ENCODE data around the gene PSKH1. TPM values are rescaled to one million over a fixed set of nuclear protein-coding genes. Genes with fewer than 3 reads are reported as not detected.
"Not testable (repeated sequence)": the region's sequence is repeated elsewhere in the genome, so short reads cannot be mapped to it uniquely, and the experiment has no call there.

PSKH1 gene
- total and polyA plus RNA-seq, 5 experiments from 2014 or later = 20.8 to 34.5 (median 26.6) TPM

DNA sequence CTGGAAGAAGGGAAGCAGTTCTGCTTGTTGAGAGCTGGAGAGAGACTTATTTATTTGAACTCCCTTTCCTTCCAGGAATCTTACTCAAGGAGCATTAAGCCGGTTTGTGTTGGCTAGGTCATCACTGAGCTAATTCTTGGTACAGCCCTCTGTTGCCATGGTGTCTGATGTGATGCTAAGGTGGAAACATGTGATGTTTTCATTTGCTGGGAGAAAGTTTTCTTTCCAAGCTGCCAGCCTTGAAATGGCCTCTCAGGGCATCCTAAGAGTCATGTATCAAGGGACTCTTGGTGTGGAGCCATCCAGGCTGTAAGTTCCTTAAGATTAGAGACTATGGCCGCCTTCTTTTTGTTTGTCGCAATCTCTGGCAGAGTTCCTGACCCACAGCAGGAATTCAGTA, 4.2 kb downstream of the PSKH1 start:
- POLR2A ChIA-PET = interaction anchor here (0.7 to 1.4 kb wide), 4 partner anchors 14 to 39 kb away, joined by 3 to 4 read pairs (median 3); partner anchors contain the start of genes EDC4 and PSMB10
- H3K4me3 Mint-ChIP-seq = peak overlapping the region in 3 of 10 donors; percentile 9 to 49 (median 45)
- DNase-seq = no peak
- peaks cover 0 to 18% (median 0%) of the 10 kb centered on the region in 3 donors for H3K36me3 Mint-ChIP-seq
- H3K27ac Mint-ChIP-seq = peak overlapping the region in 3 of 10 donors; percentile 25 to 75 (median 64)
- H3K9me3 Mint-ChIP-seq = no peaks in the 10 kb centered on the region
- H3K4me1 Mint-ChIP-seq = peaks cover 22 to 67% (median 47%) of the 10 kb centered on the region in 4 donors
- H3K27me3 Mint-ChIP-seq = no peaks in the 10 kb centered on the region
- no peak for ATAC-seq

DNA sequence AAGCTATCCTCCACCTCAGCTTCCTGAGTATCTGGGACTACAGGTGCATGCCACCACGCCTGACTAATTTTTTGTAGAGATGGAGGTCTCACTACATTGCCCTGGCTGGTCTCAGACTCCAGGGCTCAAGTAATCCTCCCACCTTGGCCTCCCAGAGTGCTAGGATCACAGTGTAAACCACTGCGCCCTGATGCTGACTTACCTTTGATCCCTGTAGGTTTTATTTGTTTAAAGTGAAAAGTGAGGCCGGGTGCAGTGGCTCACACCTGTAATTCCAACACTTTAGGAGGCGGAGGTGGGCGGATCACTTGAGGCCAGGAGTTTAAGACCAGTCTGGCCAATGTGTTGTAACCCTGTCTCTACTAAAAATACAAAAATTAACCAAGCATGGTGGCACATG, 8.7 kb downstream of the PSKH1 start:
- Mint-ChIP-seq H3K27me3 (no peaks in the 10 kb centered on the region), H3K9me3 (no peaks in the 10 kb centered on the region), H3K27ac (peak overlapping the region in 1 of 10 donors; percentile 38), H3K4me3 (no peak overlapping the region), H3K36me3 (peaks cover 0 to 36% (median 0%) of the 10 kb centered on the region in 3 donors), H3K4me1 (peaks cover 16 to 33% (median 23%) of the 10 kb centered on the region in 4 donors)
- ATAC-seq (no peak), DNase-seq (no peak)
- POLR2A ChIA-PET = interaction anchor here (0.7 kb wide), 1 partner anchor 34 kb away, joined by 3 read pairs; no protein-coding TSS in a partner anchor

DNA sequence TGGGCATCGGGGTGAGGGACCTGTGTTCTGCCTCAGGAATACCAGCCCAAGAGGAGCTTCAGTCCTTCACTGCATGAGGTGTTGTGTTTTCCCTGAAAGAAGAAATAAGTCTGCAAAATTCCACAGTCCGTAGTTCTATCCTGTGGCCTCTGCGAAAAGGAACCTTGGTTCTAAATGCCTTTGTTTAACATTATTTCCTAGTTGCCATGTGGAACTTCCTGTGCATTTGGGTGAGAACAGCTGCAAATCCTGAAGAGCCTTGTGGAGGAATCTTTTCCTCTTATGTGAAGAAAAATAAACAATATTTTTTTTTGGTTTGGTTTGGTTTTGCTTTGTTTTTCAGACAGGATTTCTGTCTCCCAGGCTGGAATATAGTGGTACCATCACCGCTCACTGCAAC, 9.8 kb downstream of the PSKH1 start:
- no peak for ATAC-seq
- POLR2A ChIA-PET = interaction anchor here (0.6 to 1.4 kb wide), 2 partner anchors 32 to 730 kb away, joined by 3 to 8 read pairs; no protein-coding TSS in a partner anchor
- H3K27ac Mint-ChIP-seq = peak overlapping the region in 4 of 10 donors; percentile 47 to 67 (median 54)

DNA sequence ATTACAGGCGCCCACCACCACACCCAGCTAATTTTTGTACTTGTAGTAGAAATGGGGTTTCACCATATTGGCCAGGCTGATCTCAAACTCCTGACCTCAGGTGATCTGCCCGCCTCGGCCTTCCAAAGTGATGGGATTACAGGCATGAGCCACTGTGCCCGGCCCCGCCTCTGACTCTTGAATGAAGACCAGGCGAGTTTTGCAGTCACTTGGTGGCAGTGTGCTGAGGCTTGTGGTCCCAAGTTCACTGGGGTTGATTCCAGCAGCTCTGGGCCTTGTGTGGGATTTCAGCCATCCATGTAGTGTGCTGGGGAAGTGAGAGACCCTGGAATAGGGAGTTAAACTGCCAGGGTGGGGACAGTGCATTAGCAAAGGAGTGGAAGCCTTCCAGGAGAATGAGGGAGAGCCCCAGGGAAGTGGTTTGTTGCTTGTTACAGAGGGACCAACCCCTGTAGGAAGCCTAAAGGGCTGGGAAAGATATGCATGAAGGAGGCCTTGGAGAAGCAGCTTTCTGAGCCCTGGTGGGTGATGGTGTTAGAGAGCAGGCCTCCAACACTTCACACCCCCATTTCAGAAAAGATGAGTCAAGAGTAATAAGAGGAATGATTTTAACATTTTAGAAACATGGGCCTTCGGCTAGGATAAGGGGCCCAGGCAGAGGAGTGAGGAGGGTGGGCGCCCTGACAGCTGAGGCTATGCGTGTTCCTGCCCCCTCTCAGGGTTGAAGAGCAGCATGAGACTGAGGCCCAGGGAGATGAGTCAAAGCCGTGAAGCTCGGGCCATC, 14.5 kb downstream of the PSKH1 start:
- DNase-seq (no peak), ATAC-seq (no peak)
- H3K4me3 Mint-ChIP-seq = no peak overlapping the region
- no peaks in the 10 kb centered on the region for H3K9me3 Mint-ChIP-seq
- peak overlapping the region in 7 of 10 donors; percentile 6 to 90 (median 69) for H3K27ac Mint-ChIP-seq
- no peaks in the 10 kb centered on the region for H3K27me3 Mint-ChIP-seq
- peaks cover 8 to 21% (median 11%) of the 10 kb centered on the region in 4 donors for H3K4me1 Mint-ChIP-seq
- peaks cover 0 to 33% (median 0%) of the 10 kb centered on the region in 3 donors for H3K36me3 Mint-ChIP-seq
- POLR2A ChIA-PET = interaction anchor here (1.1 kb wide), 1 partner anchor 15 kb away, joined by 3 read pairs; the partner anchor contains the start of gene PSKH1

More for the DNA sequence above, 9.8 kb downstream of the PSKH1 start:
- no peak for DNase-seq
- Mint-ChIP-seq H3K27me3 (no peaks in the 10 kb centered on the region), H3K4me3 (no peak overlapping the region), H3K4me1 (peaks cover 10 to 25% (median 16%) of the 10 kb centered on the region in 4 donors), H3K36me3 (peaks cover 0 to 35% (median 0%) of the 10 kb centered on the region in 3 donors), H3K9me3 (no peaks in the 10 kb centered on the region)

DNA sequence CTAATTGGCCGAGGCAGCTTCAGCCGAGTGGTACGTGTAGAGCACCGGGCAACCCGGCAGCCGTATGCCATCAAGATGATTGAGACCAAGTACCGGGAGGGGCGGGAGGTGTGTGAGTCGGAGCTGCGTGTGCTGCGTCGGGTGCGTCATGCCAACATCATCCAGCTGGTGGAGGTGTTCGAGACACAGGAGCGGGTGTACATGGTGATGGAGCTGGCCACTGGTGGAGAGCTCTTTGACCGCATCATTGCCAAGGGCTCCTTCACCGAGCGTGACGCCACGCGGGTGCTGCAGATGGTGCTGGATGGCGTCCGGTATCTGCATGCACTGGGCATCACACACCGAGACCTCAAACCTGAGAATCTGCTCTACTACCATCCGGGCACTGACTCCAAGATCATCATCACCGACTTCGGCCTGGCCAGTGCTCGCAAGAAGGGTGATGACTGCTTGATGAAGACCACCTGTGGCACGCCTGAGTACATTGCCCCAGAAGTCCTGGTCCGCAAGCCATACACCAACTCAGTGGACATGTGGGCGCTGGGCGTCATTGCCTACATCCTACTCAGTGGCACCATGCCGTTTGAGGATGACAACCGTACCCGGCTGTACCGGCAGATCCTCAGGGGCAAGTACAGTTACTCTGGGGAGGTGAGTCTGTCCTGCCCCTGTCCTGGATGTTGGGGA, 16.1 kb downstream of the PSKH1 start:
- no peak overlapping the region for H3K4me3 Mint-ChIP-seq
- H3K27ac Mint-ChIP-seq = peak overlapping the region in 5 of 10 donors; percentile 45 to 79 (median 60)
- no peak for DNase-seq
- peaks cover 5 to 24% (median 9%) of the 10 kb centered on the region in 4 donors for H3K4me1 Mint-ChIP-seq
- peaks cover 0 to 26% (median 0%) of the 10 kb centered on the region in 3 donors for H3K36me3 Mint-ChIP-seq
- no peak for ATAC-seq
- POLR2A ChIA-PET = no interaction called here
- H3K27me3 Mint-ChIP-seq = no peaks in the 10 kb centered on the region
- H3K9me3 Mint-ChIP-seq = no peaks in the 10 kb centered on the region

DNA sequence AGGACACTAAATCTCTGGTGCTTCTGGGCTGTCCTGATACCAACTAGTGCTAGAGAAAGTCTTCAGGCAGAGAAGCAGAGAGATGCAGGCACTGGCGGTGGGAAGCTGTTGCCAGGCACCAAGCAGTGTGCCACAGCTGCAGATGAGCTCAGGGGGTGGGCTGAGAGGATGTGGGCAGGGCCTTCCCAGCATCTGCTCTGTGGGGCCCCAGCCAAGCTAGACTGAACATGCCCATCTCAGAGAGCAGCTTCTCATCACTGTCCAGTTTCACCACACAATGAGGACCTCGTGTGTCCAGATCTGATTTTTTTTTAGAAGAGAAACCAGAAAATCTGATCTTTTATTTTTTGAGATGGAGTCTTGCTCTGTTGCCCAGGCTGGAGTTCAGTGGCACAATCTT, 17.1 kb downstream of the PSKH1 start:
- peak; percentile 47 to 82 for ATAC-seq
- Mint-ChIP-seq H3K27ac (peak overlapping the region in 2 of 10 donors; percentile 22 to 52), H3K27me3 (no peaks in the 10 kb centered on the region), H3K4me3 (no peak overlapping the region), H3K9me3 (no peaks in the 10 kb centered on the region), H3K4me1 (peaks cover 12 to 27% (median 13%) of the 10 kb centered on the region in 4 donors), H3K36me3 (peaks cover 0 to 28% (median 0%) of the 10 kb centered on the region in 3 donors)
- DNase-seq = peak in 1 of 10 donors; percentile 26
- POLR2A ChIA-PET = no interaction called here

DNA sequence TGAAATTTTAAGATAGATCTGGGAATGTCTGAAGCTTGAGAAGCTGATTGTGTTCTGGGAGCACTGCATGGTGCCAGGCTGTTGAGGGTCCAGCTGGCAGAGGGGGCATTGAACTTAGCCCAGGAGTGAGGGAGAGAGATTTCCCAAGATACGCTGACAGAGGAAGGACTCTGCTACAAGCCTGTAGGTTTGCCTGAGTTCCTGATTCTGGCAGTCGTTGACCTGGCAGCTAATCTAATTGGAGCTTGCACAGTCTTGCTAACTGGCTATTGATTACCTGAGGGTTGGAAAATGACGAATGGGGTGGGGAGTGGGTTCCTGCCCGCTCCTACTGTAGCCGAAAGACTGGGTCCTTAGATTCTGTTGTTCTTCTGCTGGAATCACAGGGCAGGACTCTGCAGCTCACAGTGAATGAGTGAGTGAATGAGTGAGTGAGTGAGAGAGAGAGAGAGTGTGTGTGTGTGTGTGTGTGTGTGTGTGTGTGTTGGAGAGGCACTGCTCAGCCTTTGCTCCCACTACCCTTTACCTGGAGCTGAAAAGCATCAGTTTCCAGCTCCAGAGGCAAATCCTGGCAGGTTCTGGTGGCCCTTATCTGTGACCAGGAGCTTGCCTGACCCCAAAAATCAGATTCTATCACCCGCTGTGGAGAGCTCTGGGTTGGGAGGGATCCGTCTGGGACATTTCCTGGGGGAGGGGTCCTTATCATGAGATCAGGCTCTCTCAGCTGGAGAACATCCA, 21.9 kb downstream of the PSKH1 start:
- Mint-ChIP-seq H3K4me3 (no peak overlapping the region), H3K9me3 (no peaks in the 10 kb centered on the region), H3K4me1 (peaks cover 26 to 58% (median 26%) of the 10 kb centered on the region in 4 donors), H3K36me3 (peaks cover 0 to 31% (median 0%) of the 10 kb centered on the region in 3 donors), H3K27me3 (no peaks in the 10 kb centered on the region), H3K27ac (peak overlapping the region in 1 of 10 donors; percentile 74)
- DNase-seq (no peak), ATAC-seq (no peak)
- POLR2A ChIA-PET = no interaction called here

DNA sequence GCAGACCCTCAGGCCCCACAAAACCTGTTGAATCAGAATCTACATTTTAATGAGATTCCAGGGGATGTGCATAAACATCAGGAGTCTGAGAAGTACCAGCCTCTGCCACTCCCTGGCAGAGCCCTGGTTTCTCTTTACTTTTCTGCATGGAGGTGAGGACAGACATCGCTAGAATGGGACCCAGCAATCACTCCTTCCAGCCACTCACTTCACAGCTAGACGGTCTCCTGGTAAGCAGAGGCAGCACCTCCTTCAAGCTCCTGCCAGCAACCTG, 22.4 kb downstream of the PSKH1 start:
- Mint-ChIP-seq H3K36me3 (peaks cover 0 to 28% (median 0%) of the 10 kb centered on the region in 3 donors), H3K4me1 (peaks cover 25 to 53% (median 27%) of the 10 kb centered on the region in 4 donors)
- H3K4me3 Mint-ChIP-seq, POLR2A ChIA-PET, H3K9me3 Mint-ChIP-seq, H3K27ac Mint-ChIP-seq, DNase-seq, ATAC-seq, H3K27me3 Mint-ChIP-seq: not testable (repeated sequence)

DNA sequence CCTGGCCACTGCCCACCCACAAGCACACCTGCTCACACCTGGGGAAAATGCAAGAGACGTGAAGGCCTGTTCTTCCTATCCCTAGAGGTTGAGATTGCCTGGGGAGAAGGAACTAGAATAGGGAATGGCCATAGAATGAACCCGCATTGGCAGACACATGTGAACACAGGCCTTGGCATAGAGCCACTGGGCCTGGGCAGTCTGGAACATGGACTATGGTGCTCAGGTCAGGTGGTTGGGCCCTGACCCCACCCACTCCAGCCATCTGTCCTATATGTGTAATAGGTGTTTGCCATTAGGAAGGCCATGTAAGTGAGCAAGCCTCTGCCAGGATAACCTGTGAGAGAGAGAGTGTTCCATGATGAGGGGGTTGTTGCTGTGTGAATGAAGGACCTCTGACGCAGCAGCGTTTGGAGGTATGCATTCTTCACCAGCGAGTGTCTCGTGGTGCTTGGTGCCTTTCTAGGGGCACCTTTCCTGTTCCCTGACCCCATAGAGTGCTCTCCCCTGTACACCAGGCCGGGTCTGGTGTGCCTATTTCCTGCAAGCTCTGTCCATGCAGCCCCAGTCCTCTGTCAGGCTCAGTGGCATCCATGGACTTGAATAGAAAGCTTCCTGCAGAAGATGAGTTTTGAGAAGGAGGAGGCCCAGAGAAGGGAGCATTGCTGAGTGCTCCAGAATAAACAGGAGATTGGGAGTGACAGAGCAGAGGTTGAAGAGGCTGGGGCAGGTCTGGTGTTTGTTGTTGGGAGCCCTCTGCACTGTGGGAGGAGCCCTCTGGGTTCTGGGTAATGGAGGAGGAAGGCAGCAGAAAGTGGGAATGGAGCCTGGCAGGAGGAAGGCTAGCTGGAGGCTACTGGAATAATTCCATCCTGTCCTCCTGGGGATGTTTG, 23.0 kb downstream of the PSKH1 start:
- Mint-ChIP-seq H3K36me3 (peaks cover 0 to 28% (median 0%) of the 10 kb centered on the region in 3 donors), H3K27ac (peak overlapping the region in 4 of 10 donors; percentile 35 to 71 (median 58)), H3K27me3 (no peaks in the 10 kb centered on the region), H3K9me3 (no peaks in the 10 kb centered on the region), H3K4me1 (peaks cover 22 to 49% (median 26%) of the 10 kb centered on the region in 4 donors), H3K4me3 (no peak overlapping the region)
- POLR2A ChIA-PET = interaction anchor here (1.6 kb wide), 1 partner anchor 20 kb away, joined by 3 read pairs; the partner anchor contains the start of gene PSMB10
- DNase-seq = no peak
- ATAC-seq = no peak

DNA sequence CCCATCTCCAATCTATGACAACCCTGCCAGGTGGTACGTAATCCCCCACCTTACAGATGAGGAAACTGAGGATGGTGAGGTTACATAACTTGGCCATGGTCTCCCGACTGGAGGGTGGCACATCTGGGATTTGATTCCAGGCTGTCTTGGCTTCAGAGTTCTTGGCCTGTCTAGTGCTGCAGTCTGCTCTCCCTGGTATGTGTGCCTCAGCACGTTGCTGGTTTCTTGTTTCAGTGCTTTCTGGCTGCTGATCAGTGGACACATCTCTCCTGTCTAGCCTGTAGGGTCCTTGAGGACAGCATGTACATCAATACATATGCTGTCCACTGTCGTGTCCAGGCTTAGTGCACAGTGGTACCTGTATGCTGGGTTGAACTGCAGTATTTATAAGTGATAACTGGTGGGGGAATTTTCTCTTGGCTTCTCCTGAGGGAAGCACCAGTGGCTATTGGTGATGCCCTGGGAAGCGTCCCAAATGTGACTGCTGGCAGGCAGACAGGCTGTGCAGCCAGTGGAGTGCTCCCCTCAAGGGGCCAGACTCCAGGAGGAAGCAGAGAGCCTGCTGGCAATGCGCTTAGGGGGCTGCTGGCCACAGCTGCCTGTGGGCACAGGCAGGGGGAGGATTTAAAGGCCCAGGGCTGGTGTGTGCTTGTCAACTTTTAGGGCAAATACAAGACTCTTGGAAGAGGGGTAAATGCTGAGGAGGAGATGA, 24.2 kb downstream of the PSKH1 start:
- H3K4me1 Mint-ChIP-seq = peaks cover 28 to 51% (median 30%) of the 10 kb centered on the region in 4 donors
- H3K27me3 Mint-ChIP-seq = no peaks in the 10 kb centered on the region
- H3K27ac Mint-ChIP-seq = peak overlapping the region in 8 of 10 donors; percentile 20 to 82 (median 44)
- peaks cover 0 to 28% (median 0%) of the 10 kb centered on the region in 3 donors for H3K36me3 Mint-ChIP-seq
- H3K4me3 Mint-ChIP-seq = no peak overlapping the region
- no peaks in the 10 kb centered on the region for H3K9me3 Mint-ChIP-seq
- POLR2A ChIA-PET = interaction anchor here (0.5 to 1.6 kb wide), 2 partner anchors 19 to 628 kb away, joined by 3 read pairs; partner anchors contain the start of gene PSMB10
- DNase-seq = no peak
- no peak for ATAC-seq

DNA sequence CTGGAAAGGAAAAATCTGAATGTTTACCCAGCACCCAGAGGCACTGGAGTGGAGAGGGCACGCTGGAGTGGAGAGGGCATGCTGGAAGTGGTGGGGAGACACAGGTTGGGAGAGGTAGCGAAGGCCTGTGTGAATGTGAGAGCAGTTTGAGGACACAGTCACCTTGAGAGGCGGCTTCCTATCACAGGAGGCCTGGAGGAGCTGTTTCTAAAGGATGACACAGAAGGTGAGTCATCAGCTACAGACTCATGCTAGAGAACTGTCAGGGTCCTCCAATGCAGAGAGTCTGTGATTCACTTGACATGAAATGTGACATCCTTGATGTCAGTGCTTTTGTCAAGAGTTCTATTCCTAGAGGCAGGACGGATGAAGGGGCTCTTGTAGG, 24.8 kb downstream of the PSKH1 start:
- POLR2A ChIA-PET = interaction anchor here (0.5 kb wide), 1 partner anchor 627 kb away, joined by 3 read pairs; no protein-coding TSS in a partner anchor
- H3K4me3 Mint-ChIP-seq = no peak overlapping the region

More for the DNA sequence above, 24.8 kb downstream of the PSKH1 start:
- no peak for ATAC-seq
- Mint-ChIP-seq H3K27me3 (no peaks in the 10 kb centered on the region), H3K4me1 (peaks cover 30 to 53% (median 32%) of the 10 kb centered on the region in 4 donors), H3K27ac (peak overlapping the region in 5 of 10 donors; percentile 38 to 82 (median 63)), H3K9me3 (no peaks in the 10 kb centered on the region), H3K36me3 (peaks cover 0 to 28% (median 0%) of the 10 kb centered on the region in 3 donors)
- no peak for DNase-seq

Data from naive thymus-derived CD8-positive, alpha-beta T cell (primary cell).